GM13976 (cell line): ENCODE measurements around the gene ABI3BP.

Experiments used
- DNase-seq: peaks from one replicate; pipeline ENCODE4 v3.0.0; 2012; ENCODE audit warnings: low spot score
- in situ Hi-C: fragments of 300-500 bp; cut with MboI; formaldehyde crosslinking; loops from one replicate; pipeline ENCODE4 v1.12.0; 2022; ENCODE audit warnings: low sequenced_read_pairs, mixed read lengths, inconsistent platforms; ENCODE audit not compliant: unreplicated experiment
- TF ChIP-seq, protein P1 (sequence below): IDR thresholded peaks from 2 replicates; pipeline ENCODE4 v1.5.1; 2012; ENCODE audit warnings: borderline replicate concordance, mild to moderate bottlenecking; ENCODE audit not compliant: insufficient read depth; ENCODE audit errors: extremely low read depth, missing control alignments, control extremely low read depth

ABI3BP gene

DNA sequence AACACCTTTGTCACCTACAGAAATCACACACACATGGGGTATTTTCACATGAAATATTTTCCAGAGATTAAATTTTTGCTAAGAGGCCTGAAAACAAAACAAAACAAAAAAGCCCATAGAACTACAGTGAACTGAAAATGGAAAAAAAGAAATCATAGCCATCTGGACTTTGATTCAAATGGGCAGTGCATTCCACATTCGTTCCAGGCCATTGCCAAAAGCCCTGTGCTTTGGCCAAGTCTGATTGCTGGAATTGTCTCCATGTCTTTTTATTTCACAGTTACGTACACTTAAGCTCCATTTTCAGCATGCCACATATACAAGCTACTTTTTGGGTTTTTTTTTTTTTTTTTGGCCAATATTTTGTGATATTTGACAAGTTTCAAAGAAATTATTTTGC lies 236.8 kb downstream of the ABI3BP start:
- in situ Hi-C loops, result no loop called here
- no peak for DNase-seq
- TF ChIP-seq, protein P1, sequence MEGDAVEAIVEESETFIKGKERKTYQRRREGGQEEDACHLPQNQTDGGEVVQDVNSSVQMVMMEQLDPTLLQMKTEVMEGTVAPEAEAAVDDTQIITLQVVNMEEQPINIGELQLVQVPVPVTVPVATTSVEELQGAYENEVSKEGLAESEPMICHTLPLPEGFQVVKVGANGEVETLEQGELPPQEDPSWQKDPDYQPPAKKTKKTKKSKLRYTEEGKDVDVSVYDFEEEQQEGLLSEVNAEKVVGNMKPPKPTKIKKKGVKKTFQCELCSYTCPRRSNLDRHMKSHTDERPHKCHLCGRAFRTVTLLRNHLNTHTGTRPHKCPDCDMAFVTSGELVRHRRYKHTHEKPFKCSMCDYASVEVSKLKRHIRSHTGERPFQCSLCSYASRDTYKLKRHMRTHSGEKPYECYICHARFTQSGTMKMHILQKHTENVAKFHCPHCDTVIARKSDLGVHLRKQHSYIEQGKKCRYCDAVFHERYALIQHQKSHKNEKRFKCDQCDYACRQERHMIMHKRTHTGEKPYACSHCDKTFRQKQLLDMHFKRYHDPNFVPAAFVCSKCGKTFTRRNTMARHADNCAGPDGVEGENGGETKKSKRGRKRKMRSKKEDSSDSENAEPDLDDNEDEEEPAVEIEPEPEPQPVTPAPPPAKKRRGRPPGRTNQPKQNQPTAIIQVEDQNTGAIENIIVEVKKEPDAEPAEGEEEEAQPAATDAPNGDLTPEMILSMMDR, result no peak

DNA sequence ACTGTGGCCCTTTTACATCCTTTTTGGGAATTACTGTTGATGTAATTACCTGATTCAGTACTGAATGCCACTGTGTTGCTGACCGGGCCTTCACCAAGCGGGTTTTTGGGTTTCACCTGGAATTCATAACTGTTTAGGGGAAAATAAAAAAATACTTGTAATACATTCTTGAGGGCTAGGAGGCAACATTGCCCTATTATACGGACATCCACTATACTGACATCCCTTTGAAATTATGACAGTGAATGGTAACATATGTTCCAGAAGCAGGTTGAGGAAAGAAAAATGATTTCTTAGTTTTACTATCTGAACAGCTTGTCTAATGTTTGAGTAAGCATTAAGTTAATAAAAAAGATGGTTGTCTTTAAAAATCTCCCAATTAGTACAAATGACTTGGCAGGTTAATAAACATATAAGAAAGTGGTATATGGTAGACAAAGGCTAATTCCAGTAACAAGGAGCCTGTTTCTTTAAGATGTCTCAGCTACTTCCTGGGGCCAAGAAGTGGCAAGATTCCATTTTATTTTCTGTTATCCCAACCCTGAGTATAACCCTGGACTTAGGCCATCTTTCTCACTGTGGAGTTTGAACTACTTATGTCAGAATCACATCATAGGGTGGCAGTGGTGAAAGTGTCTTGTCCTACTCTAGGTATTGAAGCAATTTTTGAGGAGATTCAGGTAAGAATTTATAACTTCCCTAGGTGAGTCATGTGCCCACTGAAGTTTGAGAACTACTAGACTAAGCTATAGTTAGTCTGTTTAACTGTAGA lies 238.5 kb downstream of the ABI3BP start:
- TF ChIP-seq, protein P1, result no peak
- in situ Hi-C loops, result no loop called here
- DNase-seq, result no peak

DNA sequence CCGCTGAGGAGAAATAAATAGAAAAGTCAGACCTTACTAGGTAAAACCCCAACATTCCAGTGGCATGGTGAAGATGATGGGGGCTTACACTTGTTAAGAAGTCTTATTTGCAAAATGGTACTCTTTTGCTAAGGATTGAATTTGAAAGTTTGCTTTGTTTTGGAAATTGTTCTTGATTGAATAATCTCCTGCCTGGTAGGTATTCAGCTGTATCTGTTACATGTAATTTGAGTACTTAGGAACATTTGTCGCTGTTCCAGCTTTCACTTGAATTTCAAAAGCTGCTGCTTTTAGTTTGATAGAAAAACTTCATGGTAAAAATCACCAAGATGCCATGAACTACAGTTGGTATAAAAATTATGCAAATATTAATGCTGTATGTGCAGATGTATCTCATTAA lies 239.4 kb downstream of the ABI3BP start:
- in situ Hi-C loops, result no loop called here
- DNase-seq, result no peak
- TF ChIP-seq, protein P1, result no peak

GRCh38 chr3:100748967-100749366 lies 244.3 kb downstream of the ABI3BP start:
- TF ChIP-seq, protein P1, result no peak
- in situ Hi-C loops, result no loop called here
- no peak for DNase-seq

- in situ Hi-C loops, result no loop called here
- TF ChIP-seq, protein P1, result no peak
- DNase-seq, result no peak
Observed at GRCh38 chr3:100748220-100748619, 245.0 kb downstream of the ABI3BP start.

DNA sequence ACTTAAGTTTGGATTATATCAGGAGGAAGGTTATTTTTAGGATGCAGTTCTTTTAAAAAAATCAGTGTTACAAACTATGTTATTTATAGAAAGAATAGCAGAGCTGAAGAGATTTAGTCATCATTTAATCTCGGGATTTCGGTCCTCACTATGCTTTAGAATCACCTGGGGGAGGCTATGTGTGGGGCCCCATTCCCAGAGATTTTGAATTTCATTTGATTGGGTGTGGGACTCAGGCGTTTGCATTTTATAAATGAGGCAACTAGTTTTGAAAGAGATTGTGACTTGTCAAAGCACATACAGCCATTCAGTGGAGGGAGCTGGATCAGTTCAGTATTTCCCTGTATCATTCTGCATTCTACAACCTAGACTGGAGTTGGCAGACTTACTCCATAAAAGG lies 247.1 kb downstream of the ABI3BP start:
- in situ Hi-C loops, result no loop called here
- TF ChIP-seq, protein P1, result no peak
- no peak for DNase-seq
